Suprapubic skin (tissue), 3 donors: ENCODE data around the gene FXYD4.

Experiments
- CTCF ChIP-seq, 2 donors: fragments of 200-600 bp in 1 of 2; fragments of 450-650 bp in 1 of 2; sonication (generic) in 1 of 2; IDR thresholded peaks; one replicate each; pipeline ENCODE4 v1.5.1; 2016 to 2019; ENCODE audit warnings: antibody characterized with exemption in 2 of 2, mild to moderate bottlenecking in 1 of 2, moderate library complexity in 1 of 2
- POLR2AphosphoS5 ChIP-seq, 3 donors: sonication (generic); formaldehyde crosslinking; IDR thresholded peaks; one replicate each; pipeline ENCODE4 v1.6.1; 2017; ENCODE audit warnings: antibody characterized with exemption in 3 of 3

GRCh38 chr10:43333653-43334052 is 37.8 kb upstream of the FXYD4 start:
- TF ChIP-seq CTCF (IDR thresholded peaks at IDR 0.05), result no peak
- TF ChIP-seq POLR2AphosphoS5 (IDR thresholded peaks at IDR 0.05), result no peak
